RCC 7860 (cell line): ENCODE data around the gene MTG2.

Source experiments
- DNase-seq: peaks from one replicate; pipeline ENCODE4 v3.0.0-alpha.2; 2015; ENCODE audit warnings: low spot score
- FAIRE-seq: peaks from 2 replicates; lab custom pipeline; 2012; peaks lifted over from hg19 to GRCh38; lab: Jason Lieb, UNC

Gene MTG2

DNA sequence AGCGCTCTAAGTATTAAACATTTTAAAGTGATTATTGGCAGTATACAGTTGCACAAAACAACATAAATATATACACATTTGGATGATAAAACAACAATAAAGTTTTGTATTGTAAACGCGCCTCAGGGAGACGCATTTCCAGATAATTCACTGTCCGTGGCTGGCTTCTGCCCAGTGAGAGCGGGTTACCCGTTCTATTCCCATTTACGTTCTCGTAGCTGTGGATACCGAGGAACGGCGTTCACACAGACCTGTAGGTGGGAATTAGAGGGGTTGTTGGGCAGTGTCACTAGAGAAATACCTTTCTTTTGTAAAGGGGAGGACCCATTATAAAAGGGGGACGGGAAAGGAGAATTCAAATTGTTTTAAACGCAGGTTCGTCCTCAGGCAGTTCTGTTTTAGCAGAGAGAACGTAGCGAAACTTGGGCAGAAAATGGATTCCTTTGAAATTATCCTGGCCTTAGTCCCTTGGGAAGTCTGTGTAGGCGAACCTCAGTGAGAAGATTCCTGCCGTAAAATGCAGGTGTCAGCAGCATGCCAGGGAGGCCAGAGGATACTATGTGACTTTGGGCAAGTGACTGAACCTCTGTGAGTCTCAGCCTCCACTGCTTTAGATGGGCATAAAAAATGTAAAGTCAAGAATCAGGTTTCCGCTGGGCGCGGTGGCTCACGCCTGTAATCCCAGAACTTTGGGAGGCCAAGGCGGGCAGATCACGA is 756 bp downstream of the MTG2 start:
- FAIRE-seq (no peak), DNase-seq (no peak)

GRCh38 chr20:62186096-62186426 is 3.2 kb downstream of the MTG2 start:
- DNase-seq (no peak), FAIRE-seq (no peak)

DNA sequence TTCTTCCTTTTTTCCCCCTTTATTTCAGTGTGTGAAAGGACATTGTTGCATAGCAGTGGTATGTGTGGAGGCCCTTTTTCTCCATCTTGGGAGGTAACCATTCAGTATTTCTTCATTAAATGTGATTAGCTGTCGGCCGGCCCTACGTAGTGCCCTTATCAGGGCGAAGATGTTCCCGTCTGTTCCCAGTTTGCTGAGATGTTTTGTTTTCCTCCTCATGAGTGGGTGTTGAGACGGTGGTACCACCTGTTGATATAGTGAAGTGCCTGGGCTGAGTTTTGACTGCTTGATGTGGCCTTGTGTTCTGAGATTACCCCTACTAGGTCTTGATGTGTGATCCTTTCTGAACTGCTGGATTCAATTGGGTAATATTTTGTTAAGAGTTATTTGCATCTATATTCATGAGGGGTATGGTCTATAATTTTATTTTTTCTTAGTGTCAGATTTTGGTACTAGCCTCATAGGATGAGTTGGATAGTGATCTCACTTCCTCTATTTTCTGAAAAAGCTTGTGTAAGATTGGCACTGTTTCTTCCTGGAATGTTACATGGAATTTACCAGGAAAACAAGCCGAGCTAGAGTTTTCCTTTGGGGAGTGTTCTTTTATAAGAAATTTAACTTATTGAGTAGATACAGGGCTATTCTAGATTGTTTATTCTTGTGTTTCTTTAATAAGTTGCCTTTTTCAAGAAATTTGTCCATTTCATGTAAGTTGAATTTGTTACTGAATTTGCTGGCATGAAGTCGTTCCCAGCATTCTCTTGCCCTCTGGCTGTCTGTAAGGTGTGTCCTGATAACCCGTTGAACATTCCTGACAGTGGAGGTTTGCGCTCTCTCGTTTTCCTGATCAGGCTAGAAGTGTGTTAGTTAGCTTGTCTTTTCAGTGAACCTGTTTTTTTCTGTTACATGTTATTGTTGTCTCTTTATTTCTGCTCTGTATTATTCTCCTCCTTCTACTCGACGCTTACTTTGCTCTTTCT is 4.3 kb downstream of the MTG2 start:
- DNase-seq (no peak), FAIRE-seq (no peak)

- FAIRE-seq: no peak
- no peak for DNase-seq
Observed at GRCh38 chr20:62190639-62191411, 8.0 kb downstream of the MTG2 start.

DNA sequence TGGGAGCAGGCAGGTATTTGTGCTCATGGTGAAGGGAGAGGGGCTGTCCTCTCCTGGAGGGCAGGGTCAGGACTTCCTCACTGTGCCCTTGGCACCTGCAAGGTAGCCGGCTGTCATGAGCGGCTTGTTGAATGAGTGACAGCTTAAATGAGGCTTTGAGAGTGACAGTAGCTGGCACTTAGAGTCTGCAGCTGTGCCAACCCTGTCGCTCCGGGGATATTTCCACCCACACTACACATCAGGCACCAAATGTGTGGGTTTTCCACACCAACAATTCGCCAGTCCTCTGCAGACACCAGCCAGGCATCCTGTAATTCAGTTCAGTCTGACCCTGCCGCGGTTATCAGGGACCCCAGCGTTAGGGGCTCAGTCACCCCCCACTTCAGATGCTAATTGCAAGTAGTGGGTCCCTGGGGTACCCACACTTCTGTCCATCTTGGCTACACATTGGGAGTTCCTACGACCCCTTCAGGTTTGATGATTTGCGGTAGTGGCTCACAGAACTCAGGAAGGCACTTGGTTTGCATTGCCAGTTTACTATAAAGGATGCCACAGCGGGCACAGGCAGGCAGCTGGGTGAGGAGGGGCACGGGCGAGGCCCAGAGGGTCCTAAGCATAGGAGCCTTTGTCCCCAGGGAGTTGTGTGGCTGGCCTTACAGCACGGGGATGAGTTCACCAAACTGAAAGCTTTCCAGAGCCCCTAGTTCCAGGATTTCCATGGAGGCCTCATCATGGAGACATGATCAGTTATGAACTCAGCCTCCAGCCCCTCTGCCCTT is 9.1 kb downstream of the MTG2 start:
- FAIRE-seq (no peak), DNase-seq (no peak)

DNA sequence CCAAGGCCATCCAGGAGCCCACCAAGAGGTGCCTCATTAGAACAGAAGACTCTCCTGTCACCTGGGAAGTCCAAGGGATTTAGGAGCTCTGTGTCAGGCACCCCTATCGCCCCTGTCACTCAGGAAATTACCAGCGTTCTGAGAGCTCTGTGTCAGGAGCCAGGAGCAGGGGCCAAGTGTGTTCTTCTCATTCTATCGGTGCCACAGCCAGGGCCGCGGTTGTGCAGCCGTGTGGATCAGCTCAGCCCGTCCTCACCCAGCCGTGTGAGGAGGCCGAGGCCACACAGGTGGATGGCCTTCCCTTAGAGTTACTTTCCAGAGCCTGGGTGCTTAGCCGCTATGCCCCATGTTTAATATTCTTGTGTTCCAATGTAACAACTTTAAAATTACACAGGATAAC is 9.8 kb downstream of the MTG2 start:
- no peak for FAIRE-seq
- DNase-seq: no peak

DNA sequence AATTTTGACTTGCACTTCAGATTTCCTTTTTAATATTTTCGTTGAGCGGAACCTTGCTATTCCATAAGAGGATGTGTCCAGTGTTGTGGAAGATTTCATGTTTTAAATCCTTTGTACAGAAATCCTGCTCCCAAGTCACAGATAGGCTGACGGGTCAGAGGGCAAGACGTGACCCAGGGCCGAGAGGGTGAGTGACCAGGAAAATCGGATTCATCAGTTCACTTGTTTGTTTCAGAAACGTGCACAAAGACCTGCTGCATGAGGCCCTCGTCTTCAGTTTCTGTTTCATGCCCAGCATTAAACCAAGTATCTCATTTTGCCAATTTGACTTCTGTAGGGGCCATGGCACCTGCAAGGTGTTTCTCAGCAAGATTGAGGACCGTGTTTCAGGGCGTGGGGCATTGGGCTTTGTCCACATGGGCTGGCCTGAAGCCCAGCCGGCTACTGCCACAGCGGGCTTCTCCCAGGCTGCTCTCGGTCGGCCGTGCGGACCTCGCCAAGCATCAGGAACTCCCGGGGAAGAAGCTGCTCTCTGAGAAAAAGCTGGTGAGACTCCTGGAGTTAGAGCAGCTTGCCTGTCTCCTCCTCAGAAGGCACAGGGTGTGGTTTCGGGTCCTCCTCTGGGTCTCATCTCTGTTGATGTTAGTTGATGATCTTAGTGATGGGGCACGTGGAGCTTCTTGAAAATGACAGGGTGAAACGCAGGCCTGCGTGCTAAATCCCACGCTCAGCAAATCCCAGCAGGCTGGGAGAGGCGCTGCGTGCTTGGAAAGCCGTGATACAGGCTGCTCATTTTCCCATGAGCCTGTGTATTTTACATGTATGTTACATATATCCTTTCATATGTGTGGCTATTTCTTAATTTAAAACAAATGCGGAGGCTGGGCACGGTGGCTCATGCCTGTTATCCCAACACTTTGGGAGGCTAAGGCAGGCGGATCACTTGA is 10.5 kb downstream of the MTG2 start:
- FAIRE-seq (no peak), DNase-seq (no peak)

DNA sequence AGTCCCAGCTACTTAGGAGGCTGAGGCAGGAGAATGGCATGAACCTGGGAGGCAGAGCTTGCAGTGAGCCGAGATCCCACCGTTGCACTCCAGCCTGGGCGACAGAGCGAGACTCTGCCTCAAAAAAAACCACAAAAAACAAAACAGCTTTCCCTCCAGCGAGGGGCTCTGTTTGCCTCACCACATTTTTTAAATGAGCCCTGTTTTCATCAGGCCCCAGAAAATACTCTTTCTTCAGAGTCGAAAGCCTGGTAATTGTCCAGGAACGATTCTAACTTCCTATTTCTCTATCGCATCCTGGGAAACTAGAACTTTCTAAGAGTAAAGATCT is 12.2 kb downstream of the MTG2 start:
- FAIRE-seq (no peak), DNase-seq (no peak)

GRCh38 chr20:62195736-62196135 is 12.9 kb downstream of the MTG2 start:
- FAIRE-seq (no peak), DNase-seq (no peak)

DNA sequence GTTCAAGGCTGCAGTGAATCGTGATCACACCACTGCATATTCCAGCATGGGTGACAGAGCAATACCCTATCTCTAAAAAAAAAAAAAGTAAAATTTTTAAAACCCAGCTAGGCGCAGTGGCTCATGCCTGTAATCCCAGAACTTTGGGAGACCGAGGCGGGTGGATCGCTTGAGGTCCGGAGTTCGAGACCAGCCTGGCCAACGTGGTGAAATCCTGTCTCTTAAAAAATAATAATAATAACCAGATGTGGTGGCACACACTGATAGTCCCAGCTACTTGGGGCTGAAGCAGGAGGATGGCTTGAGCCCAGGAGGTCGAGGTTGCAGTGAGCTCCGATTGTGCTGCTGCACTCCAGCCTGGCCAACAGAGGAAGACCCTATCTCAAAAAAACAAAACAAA is 13.5 kb downstream of the MTG2 start:
- DNase-seq (no peak), FAIRE-seq (no peak)

- no peak for FAIRE-seq
Observed at GRCh38 chr20:62197311-62197710, 14.5 kb downstream of the MTG2 start.

DNA sequence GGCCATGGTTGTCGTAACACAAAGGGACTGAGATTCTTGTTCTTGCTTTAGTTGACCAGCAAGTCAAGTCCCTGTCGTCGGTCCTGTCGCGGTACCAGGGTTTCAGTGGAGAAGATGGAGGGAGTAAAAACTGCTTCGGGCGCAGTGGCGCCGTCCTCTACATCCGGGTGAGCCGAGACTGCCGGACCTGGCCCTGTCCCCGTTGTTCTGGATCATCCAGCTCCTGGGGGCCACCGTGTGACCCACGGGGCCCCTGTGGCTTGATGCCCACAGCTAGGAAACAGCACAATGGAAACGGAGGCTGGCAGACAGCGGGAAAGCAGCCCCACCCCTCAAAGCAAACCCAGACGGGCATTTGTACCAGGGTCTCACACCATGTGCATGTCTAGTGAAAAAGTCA is 15.0 kb downstream of the MTG2 start:
- DNase-seq: no peak
- no peak for FAIRE-seq

More at GRCh38 chr20:62197311-62197710, 14.5 kb downstream of the MTG2 start:
- no peak for DNase-seq

DNA sequence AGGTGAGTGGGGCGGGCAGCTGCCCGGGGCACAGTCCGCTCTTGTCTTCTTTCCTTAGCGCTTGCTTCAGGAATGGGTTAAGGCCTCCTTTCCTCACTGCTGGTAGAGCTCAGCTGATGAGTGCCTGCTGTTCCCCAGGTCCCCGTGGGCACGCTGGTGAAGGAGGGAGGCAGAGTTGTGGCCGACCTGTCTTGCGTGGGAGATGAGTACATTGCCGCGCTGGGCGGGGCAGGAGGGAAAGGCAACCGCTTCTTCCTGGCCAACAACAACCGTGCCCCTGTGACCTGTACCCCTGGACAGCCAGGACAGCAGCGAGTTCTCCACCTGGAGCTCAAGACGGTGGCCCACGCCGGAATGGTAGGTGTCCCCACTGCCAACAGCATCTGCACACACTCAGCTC is 15.7 kb downstream of the MTG2 start:
- FAIRE-seq (no peak), DNase-seq (no peak)

- DNase-seq (no peak), FAIRE-seq (no peak)
Observed at GRCh38 chr20:62198931-62199330, 16.1 kb downstream of the MTG2 start.

- FAIRE-seq: no peak
- DNase-seq: no peak
Observed at GRCh38 chr20:62200491-62201172, 17.8 kb downstream of the MTG2 start.

DNA sequence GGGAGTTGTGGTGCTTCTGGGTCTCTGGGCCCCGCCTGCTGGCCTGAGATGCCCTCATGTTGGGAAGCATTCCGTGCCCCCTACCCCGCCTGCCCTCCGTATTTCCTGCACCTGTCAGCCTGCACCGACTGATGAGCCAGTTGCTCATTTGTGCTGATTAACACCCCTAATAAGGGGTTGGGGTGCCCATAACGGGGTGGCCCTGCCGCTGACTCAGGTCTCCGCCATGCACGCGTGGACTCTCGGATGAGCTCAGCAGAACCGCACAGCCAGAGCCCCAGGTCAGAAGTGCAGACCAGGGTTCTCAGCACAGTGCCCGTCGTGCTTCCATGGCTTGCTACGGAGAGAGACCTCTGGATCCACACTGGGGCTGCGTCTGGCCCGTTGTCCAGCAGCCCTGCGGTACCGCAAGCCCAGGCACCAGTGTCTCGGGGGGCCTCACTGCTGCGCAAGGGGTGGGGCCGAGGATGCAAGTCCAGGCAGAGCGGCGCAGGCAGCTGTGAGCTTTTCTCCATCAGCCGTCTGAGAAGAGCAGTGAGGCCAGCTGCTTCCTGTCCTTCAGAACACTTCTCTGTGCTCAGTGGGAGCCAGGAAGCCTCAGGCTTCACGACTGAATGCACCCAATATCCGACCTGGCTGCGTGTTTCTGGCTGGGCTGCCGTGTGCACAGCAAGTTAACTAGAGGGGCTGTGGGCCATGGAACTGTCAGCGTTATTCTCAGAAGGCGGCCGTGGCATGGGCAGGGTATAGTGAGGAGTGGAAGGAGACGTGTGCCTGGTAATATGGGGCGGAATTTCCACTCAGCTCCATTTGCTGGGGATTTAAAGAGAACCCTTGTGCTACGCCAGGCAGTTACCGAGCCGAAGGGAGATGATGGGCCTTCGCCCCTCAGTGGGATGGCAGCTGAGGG is 18.6 kb downstream of the MTG2 start:
- DNase-seq (no peak), FAIRE-seq (no peak)

- DNase-seq (no peak), FAIRE-seq (no peak)
Observed at GRCh38 chr20:62202083-62202395, 19.2 kb downstream of the MTG2 start.

GRCh38 chr20:62202676-62203377 is 20.0 kb downstream of the MTG2 start:
- FAIRE-seq: no peak
- DNase-seq: no peak
